Measurements from ENCODE around the gene SDC3. TPM values are rescaled to one million over a fixed set of nuclear protein-coding genes. Genes with fewer than 3 reads are reported as not detected.

SDC3 gene
- total and polyA plus RNA-seq, 7 donors: 3.3 to 11.6 (median 6.8) TPM

GRCh38 chr1:30929135-30929889, 20.8 kb upstream of the SDC3 start:
- no peak overlapping the region for H3K4me3 ChIP-seq
- H3K27me3 ChIP-seq (ENCODE audit: insufficient read depth in 3 of 3, low read length in 2 of 3): no peaks in the 10 kb centered on the region
- DNase-seq (no peak), ATAC-seq (peak; percentile 58 to 79 (median 70))
- peaks cover 0 to 33% of the 10 kb centered on the region in 2 donors for H3K36me3 ChIP-seq (ENCODE audit: insufficient read depth in 1 of 2, low read depth in 1 of 2)
- H3K4me1 ChIP-seq: peaks cover 11% of the 10 kb centered on the region
- WGBS, 3 donors: 52 to 57% (median 53%) methylated on average over 6 of the region's 6 CpGs
- TF ChIP-seq CTCF (IDR thresholded peaks at IDR 0.05): peak; percentile 65
- H3K27ac ChIP-seq: peak overlapping the region; percentile 5
- no peaks in the 10 kb centered on the region for H3K9me3 ChIP-seq
- intact Hi-C loops (cut with DNase I): no loop called here

- 25 to 73% (median 27%) methylated on average over 2 of the region's 2 CpGs for WGBS, 3 donors
- Histone ChIP-seq H3K27me3 (ENCODE audit: insufficient read depth in 3 of 3, low read length in 2 of 3) (no peaks in the 10 kb centered on the region), H3K36me3 (ENCODE audit: insufficient read depth in 1 of 2, low read depth in 1 of 2) (peaks cover 0 to 27% of the 10 kb centered on the region in 2 donors), H3K4me1 (peaks cover 6% of the 10 kb centered on the region), H3K9me3 (no peaks in the 10 kb centered on the region), H3K27ac (peak overlapping the region; percentile 5), H3K4me3 (no peak overlapping the region)
- intact Hi-C loops (cut with DNase I): no loop called here
- no peak for TF ChIP-seq CTCF (IDR thresholded peaks at IDR 0.05)
- peak in 3 of 4 donors; percentile 34 to 61 (median 47) for ATAC-seq
- no peak for DNase-seq
Measured at GRCh38 chr1:30928789-30929134, 20.2 kb upstream of the SDC3 start.

- no peak for TF ChIP-seq CTCF (IDR thresholded peaks at IDR 0.05)
- no peaks in the 10 kb centered on the region for H3K9me3 ChIP-seq
- WGBS, 3 donors: 73 to 83% (median 79%) methylated on average over 7 of the region's 7 CpGs
- peaks cover 4% of the 10 kb centered on the region for H3K4me1 ChIP-seq
- no peak overlapping the region for H3K4me3 ChIP-seq
- H3K27ac ChIP-seq: peak overlapping the region; percentile 5
- H3K27me3 ChIP-seq (ENCODE audit: insufficient read depth in 3 of 3, low read length in 2 of 3): no peaks in the 10 kb centered on the region
- intact Hi-C loops (cut with DNase I): no loop called here
- no peak for DNase-seq
- no peak for ATAC-seq
- H3K36me3 ChIP-seq (ENCODE audit: insufficient read depth in 1 of 2, low read depth in 1 of 2): peaks cover 0 to 23% of the 10 kb centered on the region in 2 donors
Measured at GRCh38 chr1:30928171-30928570, 19.6 kb upstream of the SDC3 start.

- H3K4me1 ChIP-seq: peaks cover 4% of the 10 kb centered on the region
- TF ChIP-seq CTCF (IDR thresholded peaks at IDR 0.05): no peak
- intact Hi-C loops (cut with DNase I): no loop called here
- H3K36me3 ChIP-seq (ENCODE audit: insufficient read depth in 1 of 2, low read depth in 1 of 2): peaks cover 0 to 16% of the 10 kb centered on the region in 2 donors
- ATAC-seq (no peak), DNase-seq (no peak)
- no peak overlapping the region for H3K27ac ChIP-seq
- 82 to 93% (median 88%) methylated on average over 3 of the region's 3 CpGs for WGBS, 3 donors
- H3K4me3 ChIP-seq: no peak overlapping the region
- H3K9me3 ChIP-seq: no peaks in the 10 kb centered on the region
- no peaks in the 10 kb centered on the region for H3K27me3 ChIP-seq (ENCODE audit: insufficient read depth in 3 of 3, low read length in 2 of 3)
Measured at GRCh38 chr1:30927448-30927847, 18.9 kb upstream of the SDC3 start.

- Histone ChIP-seq H3K27me3 (ENCODE audit: insufficient read depth in 3 of 3, low read length in 2 of 3) (no peaks in the 10 kb centered on the region), H3K4me1 (no peaks in the 10 kb centered on the region), H3K27ac (no peak overlapping the region), H3K4me3 (no peak overlapping the region), H3K36me3 (ENCODE audit: insufficient read depth in 1 of 2, low read depth in 1 of 2) (no peaks in the 10 kb centered on the region), H3K9me3 (no peaks in the 10 kb centered on the region)
- intact Hi-C loops (cut with DNase I): no loop called here
- DNase-seq (no peak), ATAC-seq (no peak)
- WGBS, 3 donors: 89 to 94% (median 92%) methylated on average over 1 of the region's 1 CpG
- no peak for TF ChIP-seq CTCF (IDR thresholded peaks at IDR 0.05)
Measured at GRCh38 chr1:30923597-30923996, 15.0 kb upstream of the SDC3 start.

Measured in psoas muscle (tissue), 8 donors.